Body of pancreas (tissue), 4 donors: ENCODE measurements around the gene CSMD2. TPM values are rescaled to one million over a fixed set of nuclear protein-coding genes. Genes with fewer than 3 reads are reported as not detected.

ENCODE experiments used
- ATAC-seq: fragments of 150-250 bp; one replicate; pipeline ENCODE4 v1.9.1; 2016
- DNase-seq, 4 donors: peaks; one replicate each; pipeline ENCODE4 v3.0.0-alpha.2; 2019
- H3K27ac ChIP-seq, 4 donors: fragments of 200-600 bp; sonication (generic); 1 replicate in 3 of 4; 2 replicates in 1 of 4; pipeline versions ENCODE4 v1.5.1 to v1.6.1; 2016 to 2019; ENCODE audit warnings: mild to moderate bottlenecking in 1 of 4, mixed read lengths in 1 of 4, moderate library complexity in 1 of 4
- H3K27me3 ChIP-seq, 2 donors: fragments of 200-600 bp; sonication (generic); one replicate each; pipeline ENCODE4 v1.6.0; 2016; ENCODE audit warnings: mild to moderate bottlenecking in 1 of 2
- H3K36me3 ChIP-seq, 2 donors: fragments of 200-600 bp; sonication (generic); replicated peaks in 1 of 2; 2 replicates each; pipeline ENCODE4 v1.5.1; 2016; ENCODE audit warnings: low read depth in 2 of 2; ENCODE audit not compliant: insufficient read depth in 1 of 2
- H3K4me1 ChIP-seq: fragments of 200-600 bp; sonication (generic); one replicate; pipeline ENCODE4 v1.6.0; 2016
- H3K4me3 ChIP-seq, 2 donors: fragments of 200-600 bp; sonication (generic); 1 replicate in 1 of 2; 2 replicates in 1 of 2; pipeline ENCODE4 v1.5.1; 2016 to 2019
- H3K9me3 ChIP-seq, 3 donors: fragments of 200-600 bp; sonication (generic); 1 replicate in 2 of 3; 2 replicates in 1 of 3; pipeline ENCODE4 v1.5.1; 2016
- CTCF ChIP-seq, 7 experiments: fragments of 450-650 bp in 4 of 7; fragments of 200-600 bp in 3 of 7; sonication (generic) in 3 of 7; IDR thresholded peaks; one replicate each; pipeline ENCODE4 v1.5.1; 2016 to 2019; ENCODE audit warnings: antibody characterized with exemption in 7 of 7
- POLR2A ChIP-seq, 3 donors: fragments of 450-650 bp; IDR thresholded peaks; one replicate each; pipeline ENCODE4 v1.6.1; 2016; ENCODE audit warnings: antibody characterized with exemption in 3 of 3, mild to moderate bottlenecking in 2 of 3
- WGBS, 2 donors: methylation state at CpG; one replicate each; pipeline ENCODE4 v1.1.5; 2017; 5-methylcytosine and 5-hydroxymethylcytosine counted together
- intact Hi-C: fragments of 100-400 bp; cut with DNase I; formaldehyde crosslinking; loops from one replicate; pipeline ENCODE4 v1.15.1; 2023
- total RNA-seq, 2 donors: library from RNA; depleted of rRNA; stranded (reverse); fragments of >200 nt; gene quantifications; one replicate each; pipeline ENCODE4 v1.1.0, GENCODE V29; 2016

Gene CSMD2
- total RNA-seq, 2 donors from 2014 or later, result 0.26 to 0.33 TPM

GRCh38 chr1:33745942-33746341, 419.1 kb downstream of the CSMD2 start:
- WGBS, 2 donors, result 82 to 84% methylated on average over 4 of the region's 4 CpGs
- Histone ChIP-seq H3K4me3 (no peak overlapping the region), H3K4me1 (no peaks in the 10 kb centered on the region), H3K36me3 (no peaks in the 10 kb centered on the region), H3K9me3 (no peaks in the 10 kb centered on the region), H3K27ac (no peak overlapping the region), H3K27me3 (no peaks in the 10 kb centered on the region)
- TF ChIP-seq POLR2A (IDR thresholded peaks at IDR 0.05) (no peak), CTCF (IDR thresholded peaks at IDR 0.05) (no peak)
- intact Hi-C loops, result no loop called here
- ATAC-seq (no peak), DNase-seq (no peak)

DNA sequence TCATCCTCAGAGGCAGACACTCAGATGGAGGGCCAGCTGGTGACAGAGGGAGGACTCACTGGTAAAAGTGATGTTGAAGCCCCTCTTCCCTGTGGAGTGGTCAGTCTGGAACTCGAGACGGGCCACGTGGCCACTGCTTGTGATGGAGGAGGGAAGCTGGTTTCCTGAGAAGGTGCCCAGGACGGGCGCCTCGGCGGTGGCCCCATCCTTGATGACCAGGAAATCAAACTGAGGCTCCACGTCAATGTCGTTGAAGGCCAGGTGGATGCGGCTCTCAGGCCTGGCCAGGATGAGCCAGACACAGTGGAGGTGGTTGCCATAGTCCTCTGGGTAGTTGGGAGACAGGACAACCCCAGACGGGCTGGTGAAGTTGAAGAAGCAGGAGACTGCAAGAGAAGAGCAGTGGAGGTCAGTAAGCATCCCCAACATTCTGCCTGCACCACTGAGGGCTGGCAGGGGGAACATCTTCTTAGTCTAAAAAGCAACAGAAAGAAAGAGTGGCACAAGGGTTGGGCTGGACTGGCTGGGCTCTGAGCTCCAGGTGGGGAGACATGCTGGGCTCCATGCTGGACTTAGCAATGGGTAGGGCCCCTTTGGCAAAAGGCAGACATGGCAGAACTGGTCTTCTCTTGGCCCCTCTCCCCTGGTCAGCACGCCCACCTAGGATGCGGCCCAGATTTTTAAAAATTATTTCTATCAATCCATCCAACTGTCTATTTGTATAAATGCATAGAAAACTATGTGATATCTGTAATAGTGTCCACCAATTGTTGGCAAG, 421.6 kb downstream of the CSMD2 start:
- H3K27me3 ChIP-seq, result no peaks in the 10 kb centered on the region
- H3K4me3 ChIP-seq, result no peak overlapping the region
- no peak for ATAC-seq
- H3K9me3 ChIP-seq, result no peaks in the 10 kb centered on the region
- no peak overlapping the region for H3K27ac ChIP-seq
- H3K36me3 ChIP-seq, result no peaks in the 10 kb centered on the region
- no peaks in the 10 kb centered on the region for H3K4me1 ChIP-seq
- 78 to 82% methylated on average over 13 of the region's 13 CpGs for WGBS, 2 donors
- no peak for DNase-seq
- intact Hi-C loops, result no loop called here
- TF ChIP-seq CTCF (IDR thresholded peaks at IDR 0.05) (no peak), POLR2A (IDR thresholded peaks at IDR 0.05) (no peak)

DNA sequence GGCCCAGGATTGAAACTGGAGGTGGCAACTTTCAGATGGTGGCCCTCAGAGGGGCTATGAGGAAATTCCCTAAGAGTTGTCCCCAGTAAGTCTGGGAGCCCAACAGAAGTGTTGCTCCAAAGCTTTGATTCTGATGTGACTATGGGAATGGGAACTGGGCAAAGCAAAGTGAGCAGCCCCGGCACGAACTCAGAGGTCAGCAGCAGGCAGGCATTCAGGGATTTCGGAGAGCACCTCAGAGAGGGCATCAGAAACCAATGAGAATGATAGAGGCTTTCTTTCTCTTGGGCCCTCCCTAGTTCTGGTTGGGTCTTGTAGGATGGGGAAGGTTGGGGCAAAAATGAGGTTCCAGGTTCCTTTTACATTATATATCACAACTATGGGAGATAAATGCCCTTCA, 422.4 kb downstream of the CSMD2 start:
- no peaks in the 10 kb centered on the region for H3K9me3 ChIP-seq
- ATAC-seq, result no peak
- H3K27me3 ChIP-seq, result no peaks in the 10 kb centered on the region
- H3K4me1 ChIP-seq, result no peaks in the 10 kb centered on the region
- DNase-seq, result no peak
- H3K4me3 ChIP-seq, result no peak overlapping the region
- H3K27ac ChIP-seq, result no peak overlapping the region
- TF ChIP-seq CTCF (IDR thresholded peaks at IDR 0.05) (no peak), POLR2A (IDR thresholded peaks at IDR 0.05) (no peak)
- no peaks in the 10 kb centered on the region for H3K36me3 ChIP-seq
- WGBS, 2 donors, result 70 to 89% methylated on average over 3 of the region's 3 CpGs
- intact Hi-C loops, result no loop called here

GRCh38 chr1:33741749-33742148, 423.3 kb downstream of the CSMD2 start:
- intact Hi-C loops, result no loop called here
- no peak for ATAC-seq
- WGBS, 2 donors, result 62 to 64% methylated on average over 5 of the region's 5 CpGs

More at GRCh38 chr1:33741749-33742148, 423.3 kb downstream of the CSMD2 start:
- no peaks in the 10 kb centered on the region for H3K4me1 ChIP-seq
- DNase-seq, result no peak
- TF ChIP-seq CTCF (IDR thresholded peaks at IDR 0.05) (no peak), POLR2A (IDR thresholded peaks at IDR 0.05) (no peak)
- no peak overlapping the region for H3K4me3 ChIP-seq
- H3K9me3 ChIP-seq, result no peaks in the 10 kb centered on the region
- H3K27me3 ChIP-seq, result no peaks in the 10 kb centered on the region
- H3K27ac ChIP-seq, result no peak overlapping the region
- no peaks in the 10 kb centered on the region for H3K36me3 ChIP-seq
